ENCODE results near the gene SEPTIN14.
"Not testable (repeated sequence)": the region's sequence is repeated elsewhere in the genome, so short reads cannot be mapped to it uniquely, and the experiment has no call there.

- not testable (repeated sequence) for TF ChIP-seq POLR2AphosphoS5 (IDR thresholded peaks at IDR 0.05); CTCF (IDR thresholded peaks at IDR 0.05 in 8 of 11, conservative IDR thresholded peaks at IDR 0.05 in 3 of 11)
Observed at GRCh38 chr7:55888378-55888777, 25.8 kb upstream of the SEPTIN14 start.
